Left kidney (tissue), 8 donors: ENCODE data around the gene NPY. TPM values are rescaled to one million over a fixed set of nuclear protein-coding genes. Genes with fewer than 3 reads are reported as not detected.
"Not testable (repeated sequence)": the region's sequence is repeated elsewhere in the genome, so short reads cannot be mapped to it uniquely, and the experiment has no call there.

Experiments
- DNase-seq: peaks from one replicate; pipeline ENCODE4 v3.0.0-alpha.2; 2013
- long read RNA-seq, 8 donors: transcript quantifications; one replicate each; lab custom pipeline, GENCODE V29; 2026
- polyA plus RNA-seq: library from polyadenylated mRNA; unstranded; fragments of 120-200 nt; gene quantifications from one replicate; pipeline ENCODE4 v1.2.1, GENCODE V29; 2013; ENCODE audit not compliant: insufficient read length

NPY gene
- not detected for polyA plus RNA-seq
- long read RNA-seq, donor 1, partial matches to known transcripts: 0 of 3 reads
- long read RNA-seq, donor 1, other reads (novel, unspliced or antisense): 0 of 3 reads
- long read RNA-seq, donor 2: 0 reads
- long read RNA-seq, donor 3: 0 reads
- long read RNA-seq, donor 4: 0 reads
- long read RNA-seq, donor 5: 0 reads
- long read RNA-seq, donor 6, partial matches to known transcripts: 0 of 1 reads
- long read RNA-seq, donor 6, other reads (novel, unspliced or antisense): 0 of 1 reads
- long read RNA-seq, donor 7, partial matches to known transcripts: 0 of 2 reads
- long read RNA-seq, donor 7, other reads (novel, unspliced or antisense): 0 of 2 reads
- long read RNA-seq, donor 8: 0 reads

DNA sequence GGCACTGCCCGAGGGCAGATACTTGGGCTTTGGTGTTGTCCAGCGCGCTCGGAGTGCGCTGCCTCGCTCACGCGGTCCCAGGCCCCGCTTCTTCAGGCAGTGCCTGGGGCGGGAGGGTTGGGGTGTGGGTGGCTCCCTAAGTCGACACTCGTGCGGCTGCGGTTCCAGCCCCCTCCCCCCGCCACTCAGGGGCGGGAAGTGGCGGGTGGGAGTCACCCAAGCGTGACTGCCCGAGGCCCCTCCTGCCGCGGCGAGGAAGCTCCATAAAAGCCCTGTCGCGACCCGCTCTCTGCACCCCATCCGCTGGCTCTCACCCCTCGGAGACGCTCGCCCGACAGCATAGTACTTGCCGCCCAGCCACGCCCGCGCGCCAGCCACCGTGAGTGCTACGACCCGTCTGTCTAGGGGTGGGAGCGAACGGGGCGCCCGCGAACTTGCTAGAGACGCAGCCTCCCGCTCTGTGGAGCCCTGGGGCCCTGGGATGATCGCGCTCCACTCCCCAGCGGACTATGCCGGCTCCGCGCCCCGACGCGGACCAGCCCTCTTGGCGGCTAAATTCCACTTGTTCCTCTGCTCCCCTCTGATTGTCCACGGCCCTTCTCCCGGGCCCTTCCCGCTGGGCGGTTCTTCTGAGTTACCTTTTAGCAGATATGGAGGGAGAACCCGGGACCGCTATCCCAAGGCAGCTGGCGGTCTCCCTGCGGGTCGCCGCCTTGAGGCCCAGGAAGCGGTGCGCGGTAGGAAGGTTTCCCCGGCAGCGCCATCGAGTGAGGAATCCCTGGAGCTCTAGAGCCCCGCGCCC is at the start of gene NPY:
Gene NPY (plus strand): TSS at position 294 of the 802 bp plus-strand sequence. CDS start 1,051 bp downstream, outside the sequence.
- DNase-seq: no peak

DNA sequence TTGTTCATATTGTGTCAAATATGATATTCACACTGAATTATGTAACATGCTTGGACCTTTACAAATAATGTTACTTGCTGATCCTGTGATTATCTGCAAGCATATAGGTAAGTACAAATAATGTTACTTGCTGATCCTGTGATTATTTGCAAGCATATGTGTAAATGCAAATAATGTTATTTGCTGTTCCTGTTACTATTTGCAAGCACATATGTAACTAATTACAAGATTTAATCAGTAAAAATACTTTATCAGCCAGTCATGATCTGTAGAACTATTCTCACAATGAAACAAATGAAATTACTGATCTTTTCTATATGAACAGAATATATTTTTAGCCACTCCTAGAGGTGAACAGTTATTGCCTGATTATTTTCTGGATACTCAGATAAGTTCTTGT is 44.7 kb upstream of the NPY start:
- no peak for DNase-seq

GRCh38 chr7:24241206-24241605 is 42.8 kb upstream of the NPY start:
- no peak for DNase-seq

- DNase-seq: no peak
Measured at GRCh38 chr7:24244554-24244953, 39.4 kb upstream of the NPY start.

- no peak for DNase-seq
Measured at GRCh38 chr7:24245362-24245761, 38.6 kb upstream of the NPY start.

- DNase-seq: no peak
Measured at GRCh38 chr7:24249266-24249665, 34.7 kb upstream of the NPY start.

GRCh38 chr7:24251568-24251967 is 32.4 kb upstream of the NPY start:
- no peak for DNase-seq

GRCh38 chr7:24255139-24255538 is 28.9 kb upstream of the NPY start:
- DNase-seq: no peak

GRCh38 chr7:24258324-24258723 is 25.7 kb upstream of the NPY start:
- not testable (repeated sequence) for DNase-seq

- no peak for DNase-seq
Measured at GRCh38 chr7:24271938-24272337, 12.1 kb upstream of the NPY start.

- DNase-seq: no peak
Measured at GRCh38 chr7:24279512-24279911, 4.5 kb upstream of the NPY start.

DNA sequence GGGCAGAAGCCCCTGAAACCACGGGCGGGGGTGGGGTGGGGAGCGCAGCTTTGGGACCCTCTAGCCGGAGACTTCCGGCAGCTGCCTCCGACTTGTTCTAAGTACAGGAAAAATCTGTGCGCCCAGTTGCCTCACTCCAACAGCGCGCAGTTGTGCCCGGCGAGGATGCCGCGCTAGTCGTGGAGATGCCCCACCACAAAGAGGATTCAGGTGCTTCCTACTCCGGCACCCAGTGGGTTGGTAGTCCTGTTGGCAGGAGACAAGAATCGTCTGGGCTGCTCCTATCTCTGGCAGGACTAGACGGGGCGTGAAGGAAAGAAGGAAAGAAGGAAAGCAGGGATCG is 465 bp upstream of the NPY start:
- no peak for DNase-seq

GRCh38 chr7:24284699-24285506 is 913 bp downstream of the NPY start:
- DNase-seq: no peak

DNA sequence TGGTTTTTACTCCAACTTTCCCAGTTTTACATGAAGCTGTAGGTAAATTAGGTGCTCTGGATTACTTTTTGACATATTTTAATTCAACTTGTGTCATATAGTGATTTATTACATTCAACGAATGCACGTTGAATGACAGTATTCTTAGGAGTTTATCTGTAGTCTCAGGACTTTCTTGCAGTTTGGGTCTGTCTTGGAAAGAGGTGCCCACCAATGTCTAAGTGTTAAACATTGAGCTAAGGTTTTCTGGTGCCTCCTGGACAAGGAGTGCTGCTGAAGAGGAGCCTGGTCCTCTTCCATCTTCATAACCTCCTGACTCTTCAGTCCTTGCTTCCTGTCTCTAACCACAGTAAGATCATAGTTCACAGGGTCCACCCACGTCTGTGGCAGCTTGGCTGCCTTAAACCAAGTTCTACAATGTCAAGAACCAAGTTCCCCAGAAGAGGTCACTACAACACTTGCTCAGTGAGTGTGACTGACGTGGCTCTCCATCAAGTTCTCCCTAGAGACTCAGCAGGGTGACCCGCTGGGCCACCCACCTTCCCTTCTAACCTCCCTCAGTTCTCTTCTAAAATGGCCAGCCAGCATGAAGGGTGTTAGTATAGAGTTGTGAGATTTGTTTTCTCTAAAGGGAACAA is 6.1 kb downstream of the NPY start:
- DNase-seq: no peak

- no peak for DNase-seq
Measured at GRCh38 chr7:24291271-24291670, 7.3 kb downstream of the NPY start.

GRCh38 chr7:24297362-24297761 is 13.4 kb downstream of the NPY start:
- DNase-seq: no peak

DNA sequence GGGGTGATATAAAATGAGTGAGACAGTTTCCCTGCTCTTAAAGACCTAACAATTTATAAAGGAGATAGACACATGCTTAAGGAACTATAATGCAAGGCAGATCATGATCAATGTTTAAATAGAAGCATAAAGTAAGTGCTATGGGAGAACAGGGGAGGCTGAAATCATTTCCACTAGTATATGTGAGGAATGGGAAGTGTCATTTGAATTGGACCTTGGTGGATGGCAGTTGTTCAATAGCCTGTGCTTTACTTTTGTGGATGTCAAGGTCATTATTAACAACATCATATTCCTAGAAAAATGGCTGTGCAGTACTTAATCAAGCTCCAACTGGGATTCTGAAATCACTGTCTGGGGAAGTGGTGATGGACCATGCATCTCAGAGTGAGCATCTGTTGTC is 14.7 kb downstream of the NPY start:
- DNase-seq: no peak

GRCh38 chr7:24299192-24299591 is 15.2 kb downstream of the NPY start:
- DNase-seq: no peak

- no peak for DNase-seq
Measured at GRCh38 chr7:24301703-24302102, 17.7 kb downstream of the NPY start.

- DNase-seq: no peak
Measured at GRCh38 chr7:24304494-24305095, 20.6 kb downstream of the NPY start.

GRCh38 chr7:24307326-24307725 is 23.3 kb downstream of the NPY start:
- DNase-seq: no peak

DNA sequence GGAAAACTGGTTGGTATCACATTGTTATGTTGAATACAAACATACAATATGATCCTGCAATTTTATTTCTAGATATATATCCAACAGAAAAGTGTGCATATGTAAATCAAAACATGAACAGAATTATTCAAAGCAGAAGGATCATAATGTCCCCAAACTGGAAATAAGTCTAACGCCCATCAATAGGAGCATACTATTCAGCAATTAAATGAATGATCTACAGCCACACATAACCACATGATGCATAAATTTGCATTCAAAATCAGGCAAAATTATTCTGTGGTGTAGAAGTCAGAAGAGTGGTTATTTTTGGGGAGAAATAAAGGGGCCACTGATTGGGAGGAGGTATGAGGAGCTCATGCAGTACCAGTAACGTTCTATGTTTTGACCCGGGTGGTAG is 28.6 kb downstream of the NPY start:
- DNase-seq: no peak
